Measurements from ENCODE around the gene PHACTR1. TPM values are rescaled to one million over a fixed set of nuclear protein-coding genes. Genes with fewer than 3 reads are reported as not detected.

The PHACTR1 gene
- total RNA-seq, 1 experiment from 2014 or later = not detected

GRCh38 chr6:13015379-13015681 lies 298.8 kb downstream of the PHACTR1 start:
- Histone ChIP-seq H3K4me3 (ENCODE audit: low read length) (no peak overlapping the region), H3K27ac (ENCODE audit: low read length) (no peak overlapping the region), H3K79me2 (ENCODE audit: low read length) (no peaks in the 10 kb centered on the region), H3K4me1 (ENCODE audit: insufficient read depth, low read length) (no peaks in the 10 kb centered on the region), H3K27me3 (ENCODE audit: low read length) (peaks cover 73% of the 10 kb centered on the region), H3K9me2 (replicated peaks; ENCODE audit: low read length) (no peaks in the 10 kb centered on the region), H4K20me1 (ENCODE audit: low read length) (no peaks in the 10 kb centered on the region), H2AFZ (ENCODE audit: low read length) (no peak overlapping the region), H3K9ac (ENCODE audit: low read length) (no peak overlapping the region), H3F3A (ENCODE audit: low read length, unreplicated experiment) (no peaks in the 10 kb centered on the region), H3K9me3 (ENCODE audit: low read length) (no peaks in the 10 kb centered on the region), H3K36me3 (ENCODE audit: low read depth, low read length) (no peaks in the 10 kb centered on the region), H3K4me2 (ENCODE audit: low read length) (no peak overlapping the region)
- ATAC-seq (no peak), DNase-seq (no peak)
- intact Hi-C loops (cut with micrococcal nuclease) = no loop called here
- no TSS peak for BruUV-seq (replicated peaks)
- POLR2A ChIA-PET (ENCODE audit: unreplicated experiment) = no interaction called here
- no peak for TF ChIP-seq EZH2phosphoT487 (IDR thresholded peaks at IDR 0.05; ENCODE audit: borderline replicate concordance, low read length)
- CTCF ChIA-PET = no interaction called here

- CTCF ChIA-PET = no interaction called here
- H4K20me1 ChIP-seq (ENCODE audit: low read length) = no peaks in the 10 kb centered on the region
- no peak for TF ChIP-seq EZH2 (IDR thresholded peaks at IDR 0.05; ENCODE audit: low read length, unreplicated experiment)
- TF ChIP-seq CTCF (conservative IDR thresholded peaks at IDR 0.05; ENCODE audit: low read depth, low read length) = no peak
- TF ChIP-seq EZH2phosphoT487 (IDR thresholded peaks at IDR 0.05; ENCODE audit: borderline replicate concordance, low read length) = no peak
- no peaks in the 10 kb centered on the region for H3K4me1 ChIP-seq (ENCODE audit: insufficient read depth, low read length)
- no peaks in the 10 kb centered on the region for H3K9me2 ChIP-seq (replicated peaks; ENCODE audit: low read length)
- H3K4me2 ChIP-seq (ENCODE audit: low read length) = no peak overlapping the region
- no peak overlapping the region for H3K27ac ChIP-seq (ENCODE audit: low read length)
- H3K9ac ChIP-seq (ENCODE audit: low read length) = no peak overlapping the region
- H3K27me3 ChIP-seq (ENCODE audit: low read length) = peaks cover 85% of the 10 kb centered on the region
- BruUV-seq (replicated peaks) = no TSS peak
- intact Hi-C loops (cut with micrococcal nuclease) = no loop called here
- POLR2A ChIA-PET (ENCODE audit: unreplicated experiment) = no interaction called here
- no peaks in the 10 kb centered on the region for H3K79me2 ChIP-seq (ENCODE audit: low read length)
- no peak overlapping the region for H2AFZ ChIP-seq (ENCODE audit: low read length)
- ATAC-seq = no peak
- no peaks in the 10 kb centered on the region for H3K36me3 ChIP-seq (ENCODE audit: low read depth, low read length)
- no peak overlapping the region for H3K4me3 ChIP-seq (ENCODE audit: low read length)
- DNase-seq = no peak
- no peaks in the 10 kb centered on the region for H3K9me3 ChIP-seq (ENCODE audit: low read length)
- H3F3A ChIP-seq (ENCODE audit: low read length, unreplicated experiment) = no peaks in the 10 kb centered on the region
These were observed 308.0 kb downstream of the PHACTR1 start for GRCh38 chr6:13024616-13025015.

- Histone ChIP-seq H3K27me3 (ENCODE audit: low read length) (peaks cover 89% of the 10 kb centered on the region), H3K4me3 (ENCODE audit: low read length) (no peak overlapping the region), H4K20me1 (ENCODE audit: low read length) (no peaks in the 10 kb centered on the region), H3K79me2 (ENCODE audit: low read length) (no peaks in the 10 kb centered on the region), H3K36me3 (ENCODE audit: low read depth, low read length) (no peaks in the 10 kb centered on the region), H3K9ac (ENCODE audit: low read length) (no peak overlapping the region), H3K9me3 (ENCODE audit: low read length) (no peaks in the 10 kb centered on the region), H3K27ac (ENCODE audit: low read length) (no peak overlapping the region), H3K4me1 (ENCODE audit: insufficient read depth, low read length) (no peaks in the 10 kb centered on the region), H3K4me2 (ENCODE audit: low read length) (no peak overlapping the region), H3K9me2 (replicated peaks; ENCODE audit: low read length) (no peaks in the 10 kb centered on the region), H3F3A (ENCODE audit: low read length, unreplicated experiment) (no peaks in the 10 kb centered on the region), H2AFZ (ENCODE audit: low read length) (no peak overlapping the region)
- ATAC-seq (no peak), DNase-seq (no peak)
- POLR2A ChIA-PET (ENCODE audit: unreplicated experiment) = no interaction called here
- BruUV-seq (replicated peaks) = no TSS peak
- TF ChIP-seq CTCF (conservative IDR thresholded peaks at IDR 0.05; ENCODE audit: low read depth, low read length) = no peak
- no peak for TF ChIP-seq EZH2phosphoT487 (IDR thresholded peaks at IDR 0.05; ENCODE audit: borderline replicate concordance, low read length)
- TF ChIP-seq EZH2 (IDR thresholded peaks at IDR 0.05; ENCODE audit: low read length, unreplicated experiment) = no peak
- intact Hi-C loops (cut with micrococcal nuclease) = no loop called here
- CTCF ChIA-PET = no interaction called here
These were observed 309.4 kb downstream of the PHACTR1 start for GRCh38 chr6:13025893-13026499.

Measured in PC-3 (cell line).